OCI-LY3 (cell line): ENCODE measurements around the gene SPATA2L.
"Not testable (repeated sequence)": the region's sequence is repeated elsewhere in the genome, so short reads cannot be mapped to it uniquely, and the experiment has no call there.

Experiments
- CTCF ChIP-seq: fragments of 200-600, 300-600 bp; sonication (generic); IDR thresholded peaks from 2 replicates; pipeline ENCODE4 v1.5.1; 2014; ENCODE audit warnings: antibody characterized with exemption, low read length, low read depth
- EZH2phosphoT487 ChIP-seq: fragments of 200-600 bp; shearing (Covaris generic); IDR thresholded peaks from 2 replicates; pipeline ENCODE4 v1.6.1; 2018; ENCODE audit warnings: antibody characterized with exemption, mixed run types, low read depth

GRCh38 chr16:89694784-89695085 is 6.8 kb downstream of the SPATA2L start:
- not testable (repeated sequence) for TF ChIP-seq CTCF, EZH2phosphoT487
